Heart right ventricle (tissue), 16 donors: ENCODE data around the gene PAK4. TPM values are rescaled to one million over a fixed set of nuclear protein-coding genes. Genes with fewer than 3 reads are reported as not detected.

ENCODE experiments used
- ATAC-seq, 8 donors: fragments of 200-7000 bp; cut with Tn5 transposase; one replicate each; pipeline ENCODE4 v1.9.1; 2020; ENCODE audit warnings: mild to moderate bottlenecking in 8 of 8, moderate library complexity in 8 of 8, moderate number of reproducible peaks in 1 of 8
- DNase-seq, 2 donors: peaks; one replicate each; pipeline ENCODE4 v3.0.0-alpha.2; 2020
- H3K27ac ChIP-seq, 10 donors: fragments of 200-600 bp; sonication (generic) in 2 of 10; one replicate each; pipeline versions ENCODE4 v1.5.0 to v1.8.0; 2020 to 2022; ENCODE audit warnings: mild to moderate bottlenecking in 3 of 10
- H3K27me3 ChIP-seq, 7 donors: fragments of 200-600 bp; one replicate each; pipeline ENCODE4 v1.8.0; 2021 to 2022; ENCODE audit warnings: mild to moderate bottlenecking in 2 of 7
- H3K36me3 ChIP-seq, 9 donors: fragments of 200-600 bp; sonication (generic) in 1 of 9; one replicate each; pipeline versions ENCODE4 v1.5.0 to v1.8.0; 2020 to 2022; ENCODE audit warnings: mild to moderate bottlenecking in 2 of 9
- H3K4me1 ChIP-seq, 9 donors: fragments of 200-600 bp; sonication (generic) in 1 of 9; one replicate each; pipeline versions ENCODE4 v1.5.0 to v1.8.0; 2020 to 2022; ENCODE audit warnings: mild to moderate bottlenecking in 4 of 9
- H3K4me3 ChIP-seq, 10 donors: fragments of 200-600 bp; sonication (generic) in 2 of 10; one replicate each; pipeline versions ENCODE4 v1.5.0 to v1.8.0; 2020 to 2022; ENCODE audit warnings: mild to moderate bottlenecking in 7 of 10, moderate library complexity in 2 of 10
- H3K9me3 ChIP-seq, 11 donors: fragments of 200-600 bp in 10 of 11; sonication (generic) in 2 of 11; one replicate each; pipeline versions ENCODE4 v1.5.0 to v1.8.0; 2013 to 2022; ENCODE audit warnings: mild to moderate bottlenecking in 2 of 11, control low read depth in 1 of 11, moderate library complexity in 1 of 11
- WGBS, 2 donors: extraction: QIAGEN DNeasy Blood & Tissue Kit; methylation state at CpG; one replicate each; pipeline ENCODE4 v1.1.7; 2013; ENCODE audit warnings: inconsistent platforms in 1 of 2; 5-methylcytosine and 5-hydroxymethylcytosine counted together
- intact Hi-C, 10 donors: fragments of 100-400 bp; cut with DNase I; formaldehyde crosslinking; loops; one replicate each; pipeline versions ENCODE4 v1.11.1 to v1.14.2; 2022
- polyA plus RNA-seq, 2 donors: library from polyadenylated mRNA; stranded (reverse); fragments of 200-250 nt; gene quantifications; one replicate each; pipeline ENCODE4 v1.2.3, GENCODE V29; 2013
- total RNA-seq, 10 donors: library from RNA; stranded (reverse); fragmentation: NEBNext Ultra II Directional in 3 of 10; extraction: Animal tissue kit (Norgen Biotek cat#: 25700) in 3 of 10; gene quantifications; one replicate each; pipeline versions ENCODE4 v1.2.1 to v1.2.4, GENCODE V29; 2021 to 2023
- TF ChIP-seq, protein P1 (sequence below), 9 donors: fragments of 200-600 bp; sonication (generic) in 2 of 9; IDR thresholded peaks; one replicate each; pipeline versions ENCODE4 v1.5.0 to v1.8.0; 2021 to 2022; ENCODE audit warnings: antibody characterized with exemption in 9 of 9, mild to moderate bottlenecking in 5 of 9, moderate library complexity in 1 of 9
- donor health status: Arrhythmogenic right ventricular cardiomyopathy.
- donor health status: ischemic (EF 13 %, LVEDD 7.1; RV severe dilation, severe dysfunction).
- donor health status: healthy with polysubstance abuse.
- donor health status: DM: no; HTN: yes; CAD: no.
- donor health status: DM: no; HTN: no; CAD: no.
- donor health status: ischemic (EF 25% LVEDD 6.9; RV normal size, moderate dysfunction).
- donor health status: ischemic (EF 25% LVEDD 5.7; RV mildly dilated, moderate dysfunction).
- donor health status: healthy.
- donor health status: DM: yes; HTN: yes; CAD: no.
- donor health status: Ischemic cardiomyopathy.
- donor health status: ischemic (EF 35%, LVEDD 5.7; RV mildly dilated, moderate dysfunction).
- donor health status: nonischemic (EF 11% LVEDD 7.7; RV severe dilation, severe dysfunction).
- donor health status: DM: yes; HTN: yes; CAD: no.
- donor health status: PGD.
- donor health status: ischemic (EF 29% LVEDD 5.4; RV normal size, mild dysfunction).
- donor health status: nonischemic (EF 23%, LVEDD 6.1; RV moderate dilation, normal function).

Gene PAK4
- total and polyA plus RNA-seq, 12 donors, result 8.6 to 22.4 (median 16.1) TPM

DNA sequence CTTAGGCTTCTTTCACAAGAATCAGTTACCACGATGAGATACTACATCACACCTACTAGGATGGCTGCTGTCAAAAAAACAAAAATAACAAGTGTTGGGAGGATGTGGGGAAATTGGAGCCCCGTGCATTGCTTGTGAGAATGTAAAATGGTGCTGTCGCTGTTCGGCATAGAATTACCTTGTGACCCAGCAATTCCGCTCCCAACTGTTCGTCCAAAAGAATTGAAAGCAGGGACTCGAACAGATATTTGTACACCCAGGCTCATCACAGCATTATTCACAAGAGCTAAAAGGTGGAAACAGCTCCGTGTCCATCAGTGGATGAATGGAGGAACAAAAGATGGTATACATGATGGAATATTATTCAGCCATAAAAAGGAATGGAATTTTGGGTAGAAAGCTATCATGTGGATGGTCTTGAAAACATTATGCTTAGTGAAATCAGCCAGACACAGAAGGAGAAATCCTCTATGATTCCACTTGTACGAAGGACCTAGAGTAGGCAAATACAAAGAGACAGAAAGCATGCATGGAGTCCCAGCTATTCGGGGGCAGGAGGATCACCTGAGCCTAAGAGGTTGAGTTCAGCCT lies 23.4 kb downstream of the PAK4 start:
- TF ChIP-seq, protein P1, sequence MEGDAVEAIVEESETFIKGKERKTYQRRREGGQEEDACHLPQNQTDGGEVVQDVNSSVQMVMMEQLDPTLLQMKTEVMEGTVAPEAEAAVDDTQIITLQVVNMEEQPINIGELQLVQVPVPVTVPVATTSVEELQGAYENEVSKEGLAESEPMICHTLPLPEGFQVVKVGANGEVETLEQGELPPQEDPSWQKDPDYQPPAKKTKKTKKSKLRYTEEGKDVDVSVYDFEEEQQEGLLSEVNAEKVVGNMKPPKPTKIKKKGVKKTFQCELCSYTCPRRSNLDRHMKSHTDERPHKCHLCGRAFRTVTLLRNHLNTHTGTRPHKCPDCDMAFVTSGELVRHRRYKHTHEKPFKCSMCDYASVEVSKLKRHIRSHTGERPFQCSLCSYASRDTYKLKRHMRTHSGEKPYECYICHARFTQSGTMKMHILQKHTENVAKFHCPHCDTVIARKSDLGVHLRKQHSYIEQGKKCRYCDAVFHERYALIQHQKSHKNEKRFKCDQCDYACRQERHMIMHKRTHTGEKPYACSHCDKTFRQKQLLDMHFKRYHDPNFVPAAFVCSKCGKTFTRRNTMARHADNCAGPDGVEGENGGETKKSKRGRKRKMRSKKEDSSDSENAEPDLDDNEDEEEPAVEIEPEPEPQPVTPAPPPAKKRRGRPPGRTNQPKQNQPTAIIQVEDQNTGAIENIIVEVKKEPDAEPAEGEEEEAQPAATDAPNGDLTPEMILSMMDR (IDR thresholded peaks at IDR 0.05), result no peak
- Histone ChIP-seq H3K4me3 (no peak overlapping the region), H3K27me3 (no peaks in the 10 kb centered on the region), H3K4me1 (peaks cover 4 to 24% (median 18%) of the 10 kb centered on the region in 9 donors), H3K9me3 (peaks cover 0 to 4% (median 0%) of the 10 kb centered on the region in 11 donors), H3K36me3 (no peaks in the 10 kb centered on the region), H3K27ac (no peak overlapping the region)
- ATAC-seq (no peak), DNase-seq (no peak)
- intact Hi-C loops, result no loop called here
- 97 to 98% methylated on average over 10 of the region's 10 CpGs for WGBS, 2 donors

DNA sequence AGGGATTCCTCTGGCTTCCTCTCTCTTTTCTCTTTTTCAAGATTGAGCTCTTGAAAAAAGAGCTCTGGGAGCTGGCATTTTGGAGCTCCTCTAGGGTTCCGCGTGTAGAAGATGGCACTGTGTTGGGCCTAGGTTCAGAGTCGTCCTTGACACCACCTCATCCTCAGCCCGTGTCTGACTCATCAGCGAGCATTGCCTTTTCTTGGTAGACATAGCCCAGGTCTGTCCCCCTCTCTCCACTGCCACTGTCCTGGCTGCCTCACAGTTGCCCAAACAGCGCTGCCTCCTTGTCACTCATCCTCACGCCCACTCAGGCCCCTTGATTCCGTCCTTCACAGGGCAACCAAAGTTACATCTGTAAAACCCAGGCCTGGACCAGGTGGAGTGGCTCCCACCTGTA lies 24.6 kb downstream of the PAK4 start:
- ATAC-seq, result no peak
- no peak for DNase-seq
- Histone ChIP-seq H3K4me1 (peaks cover 0 to 12% (median 7%) of the 10 kb centered on the region in 9 donors), H3K27me3 (no peaks in the 10 kb centered on the region), H3K36me3 (no peaks in the 10 kb centered on the region), H3K27ac (no peak overlapping the region), H3K9me3 (peaks cover 0 to 4% (median 0%) of the 10 kb centered on the region in 11 donors), H3K4me3 (no peak overlapping the region)
- WGBS, 2 donors, result 92 to 95% methylated on average over 8 of the region's 8 CpGs
- TF ChIP-seq, protein P1 (IDR thresholded peaks at IDR 0.05), result no peak
- intact Hi-C loops, result no loop called here

DNA sequence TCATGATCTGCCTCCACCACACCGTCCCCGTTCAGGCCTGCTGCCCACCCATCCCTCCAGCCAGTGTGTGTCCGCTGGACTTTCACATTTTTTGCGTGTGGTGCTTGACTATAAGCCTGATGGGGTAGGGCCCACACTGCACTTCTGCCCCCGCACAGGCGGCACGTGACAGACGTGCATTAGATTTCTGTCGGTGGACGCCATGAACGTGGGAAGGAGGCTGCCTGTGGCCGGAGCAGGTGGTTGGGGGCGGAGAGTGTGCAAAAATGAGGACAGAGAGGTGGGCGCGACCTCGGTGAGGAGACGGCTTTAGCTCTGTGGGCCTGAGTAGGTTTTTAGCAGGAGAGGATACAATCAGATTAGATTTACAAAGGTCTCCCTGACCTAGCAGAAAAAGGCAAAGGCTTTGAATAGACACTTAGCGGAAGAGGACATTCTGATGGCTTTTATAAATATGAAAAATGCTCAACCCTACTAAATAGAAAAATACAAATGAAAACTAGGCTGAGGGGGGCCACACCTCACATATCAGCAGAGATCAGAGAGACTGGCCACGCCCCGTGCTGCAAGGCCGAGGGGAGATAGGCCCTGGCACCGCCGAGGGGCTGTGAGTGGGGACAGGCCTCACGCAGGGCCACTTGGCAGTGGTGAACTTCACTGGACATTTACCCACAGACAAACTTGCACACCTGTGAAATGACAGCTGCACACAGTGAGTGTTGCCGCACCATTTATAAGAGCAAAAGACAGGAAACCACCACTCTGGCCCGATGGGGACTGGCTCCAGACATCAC lies 25.4 kb downstream of the PAK4 start:
- intact Hi-C loops, result no loop called here
- Histone ChIP-seq H3K4me1 (peaks cover 0 to 4% (median 0%) of the 10 kb centered on the region in 9 donors), H3K9me3 (peaks cover 0 to 4% (median 0%) of the 10 kb centered on the region in 11 donors), H3K4me3 (no peak overlapping the region), H3K27me3 (no peaks in the 10 kb centered on the region), H3K27ac (no peak overlapping the region), H3K36me3 (no peaks in the 10 kb centered on the region)
- no peak for DNase-seq
- 88 to 90% methylated on average over 26 of the region's 26 CpGs for WGBS, 2 donors
- TF ChIP-seq, protein P1 (IDR thresholded peaks at IDR 0.05), result no peak
- no peak for ATAC-seq

GRCh38 chr19:39152066-39152465 lies 26.5 kb downstream of the PAK4 start:
- intact Hi-C loops, result no loop called here

More at GRCh38 chr19:39152066-39152465, 26.5 kb downstream of the PAK4 start:
- DNase-seq (no peak), ATAC-seq (no peak)
- Histone ChIP-seq H3K27me3 (no peaks in the 10 kb centered on the region), H3K9me3 (peaks cover 0 to 4% (median 0%) of the 10 kb centered on the region in 11 donors), H3K4me1 (peaks cover 0 to 13% (median under 1%) of the 10 kb centered on the region in 9 donors), H3K4me3 (no peak overlapping the region), H3K36me3 (no peaks in the 10 kb centered on the region), H3K27ac (no peak overlapping the region)
- WGBS, 2 donors, result 93 to 97% methylated on average over 10 of the region's 10 CpGs
- TF ChIP-seq, protein P1 (IDR thresholded peaks at IDR 0.05), result no peak
